Mesodermal cell (in vitro differentiated cells): ENCODE data around the gene SGMS1.
A peak's percentile ranks its signal among the peaks of the same experiment; 100 is the strongest.

Experiments
- H3K27ac ChIP-seq: 2 replicates; pipeline ENCODE4 v1.7.0; 2013; ENCODE audit warnings: mild to moderate bottlenecking, low read depth, low read length, moderate library complexity; ENCODE audit not compliant: severe bottlenecking
- H3K36me3 ChIP-seq: 2 replicates; pipeline ENCODE4 v1.7.1; 2013; ENCODE audit warnings: mild to moderate bottlenecking, low read length, moderate library complexity; ENCODE audit not compliant: control insufficient read depth, insufficient read depth
- H3K4me1 ChIP-seq: one replicate; pipeline ENCODE4 v1.7.1; 2013; ENCODE audit warnings: mild to moderate bottlenecking, low read length; ENCODE audit not compliant: insufficient read depth, control insufficient read depth, poor library complexity, severe bottlenecking
- H3K4me3 ChIP-seq: 2 replicates; pipeline ENCODE4 v1.7.0; 2013; ENCODE audit warnings: low read length, control low read depth, mild to moderate bottlenecking; ENCODE audit not compliant: insufficient read depth, poor library complexity, severe bottlenecking; ENCODE audit errors: extremely low read depth
- H3K9me3 ChIP-seq: 2 replicates; pipeline ENCODE4 v1.7.1; 2013; ENCODE audit warnings: mild to moderate bottlenecking, low read length, moderate library complexity; ENCODE audit not compliant: control insufficient read depth
- WGBS, 2 experiments: methylation state at CpG; one replicate each; pipeline ENCODE4 v1.1.5; 2013; ENCODE audit warnings: missing lambda C conversion rate in 2 of 2; ENCODE audit not compliant: insufficient coverage in 2 of 2; 5-methylcytosine and 5-hydroxymethylcytosine counted together

Gene SGMS1

GRCh38 chr10:50421026-50421719 is 202.6 kb downstream of the SGMS1 start:
- WGBS, 2 experiments: 84 to 89% methylated on average over 3 to 6 of the region's 6 CpGs
- no peaks in the 10 kb centered on the region for H3K9me3 ChIP-seq

GRCh38 chr10:50420196-50420595 is 203.6 kb downstream of the SGMS1 start:
- H3K4me3 ChIP-seq: no peak overlapping the region
- H3K4me1 ChIP-seq: peaks cover 4% of the 10 kb centered on the region
- no peak overlapping the region for H3K27ac ChIP-seq
- WGBS, 2 experiments: 92 to 93% methylated on average over 4 of the region's 6 CpGs
- H3K9me3 ChIP-seq: no peaks in the 10 kb centered on the region
- no peaks in the 10 kb centered on the region for H3K36me3 ChIP-seq

More at GRCh38 chr10:50421026-50421719, 202.6 kb downstream of the SGMS1 start:
- Histone ChIP-seq H3K4me3 (no peak overlapping the region), H3K4me1 (peaks cover 4% of the 10 kb centered on the region), H3K36me3 (no peaks in the 10 kb centered on the region), H3K27ac (no peak overlapping the region)

- peaks cover 4% of the 10 kb centered on the region for H3K4me1 ChIP-seq
- 88% methylated on average over 3 of the region's 3 CpGs for WGBS, 2 experiments
- no peak overlapping the region for H3K27ac ChIP-seq
- H3K36me3 ChIP-seq: no peaks in the 10 kb centered on the region
- no peaks in the 10 kb centered on the region for H3K9me3 ChIP-seq
- no peak overlapping the region for H3K4me3 ChIP-seq
Measured at GRCh38 chr10:50419756-50420155, 204.0 kb downstream of the SGMS1 start.

GRCh38 chr10:50419091-50419490 is 204.7 kb downstream of the SGMS1 start:
- WGBS, 2 experiments: 86 to 100% methylated on average over 1 of the region's 3 CpGs

GRCh38 chr10:50417886-50418830 is 205.6 kb downstream of the SGMS1 start:
- WGBS, 2 experiments: 8 to 13% methylated on average over 26 to 42 of the region's 62 CpGs

More at GRCh38 chr10:50419091-50419490, 204.7 kb downstream of the SGMS1 start:
- Histone ChIP-seq H3K4me3 (no peak overlapping the region), H3K9me3 (no peaks in the 10 kb centered on the region), H3K27ac (no peak overlapping the region), H3K4me1 (peaks cover 4% of the 10 kb centered on the region), H3K36me3 (no peaks in the 10 kb centered on the region)

GRCh38 chr10:50417486-50417885 is 206.3 kb downstream of the SGMS1 start:
- 48 to 88% methylated on average over 2 to 5 of the region's 6 CpGs for WGBS, 2 experiments
- Histone ChIP-seq H3K9me3 (no peaks in the 10 kb centered on the region), H3K27ac (peak overlapping the region; percentile 82)

More at GRCh38 chr10:50417886-50418830, 205.6 kb downstream of the SGMS1 start:
- Histone ChIP-seq H3K36me3 (no peaks in the 10 kb centered on the region), H3K4me1 (peaks cover 4% of the 10 kb centered on the region), H3K27ac (peak overlapping the region; percentile 82), H3K9me3 (no peaks in the 10 kb centered on the region), H3K4me3 (peak overlapping the region; percentile 50)

GRCh38 chr10:50416881-50417280 is 206.9 kb downstream of the SGMS1 start:
- H3K4me3 ChIP-seq: peak overlapping the region; percentile 50
- H3K4me1 ChIP-seq: peaks cover 4% of the 10 kb centered on the region
- no peak overlapping the region for H3K27ac ChIP-seq
- no peaks in the 10 kb centered on the region for H3K9me3 ChIP-seq
- H3K36me3 ChIP-seq: no peaks in the 10 kb centered on the region
- WGBS, 2 experiments: 81 to 100% methylated on average over 4 of the region's 6 CpGs

More at GRCh38 chr10:50417486-50417885, 206.3 kb downstream of the SGMS1 start:
- Histone ChIP-seq H3K36me3 (no peaks in the 10 kb centered on the region), H3K4me1 (peaks cover 4% of the 10 kb centered on the region), H3K4me3 (peak overlapping the region; percentile 50)

GRCh38 chr10:50416181-50416824 is 207.5 kb downstream of the SGMS1 start:
- no peaks in the 10 kb centered on the region for H3K36me3 ChIP-seq
- H3K27ac ChIP-seq: no peak overlapping the region
- no peak overlapping the region for H3K4me3 ChIP-seq
- peaks cover 4% of the 10 kb centered on the region for H3K4me1 ChIP-seq
- WGBS, 2 experiments: 20 to 80% methylated on average over 1 of the region's 2 CpGs
- no peaks in the 10 kb centered on the region for H3K9me3 ChIP-seq

GRCh38 chr10:50415292-50415691 is 208.5 kb downstream of the SGMS1 start:
- no peaks in the 10 kb centered on the region for H3K36me3 ChIP-seq
- no peaks in the 10 kb centered on the region for H3K9me3 ChIP-seq
- WGBS, 2 experiments: 93 to 100% methylated on average over 2 of the region's 3 CpGs
- H3K4me3 ChIP-seq: no peak overlapping the region
- no peak overlapping the region for H3K27ac ChIP-seq
- H3K4me1 ChIP-seq: peaks cover 8% of the 10 kb centered on the region

- peaks cover 4% of the 10 kb centered on the region for H3K4me1 ChIP-seq
- H3K27ac ChIP-seq: no peak overlapping the region
- WGBS, 2 experiments: 85 to 88% methylated on average over 4 of the region's 6 CpGs
- H3K4me3 ChIP-seq: no peak overlapping the region
- peaks cover 8% of the 10 kb centered on the region for H3K36me3 ChIP-seq
- H3K9me3 ChIP-seq: no peaks in the 10 kb centered on the region
Measured at GRCh38 chr10:50410066-50410811, 213.5 kb downstream of the SGMS1 start.
